Activated CD8-positive, alpha-beta memory T cell treated with anti-CD3 and anti-CD28 coated beads, Interleukin-2, amount 10 ng/mL, durations not matched to agents 7 days and 5 days (primary cell): ENCODE measurements around the gene CLK4. TPM values are rescaled to one million over a fixed set of nuclear protein-coding genes. Genes with fewer than 3 reads are reported as not detected.

Experiments used
- total RNA-seq, 2 experiments: library from RNA; stranded (reverse); gene quantifications; one replicate each; pipeline ENCODE4 v1.2.3, GENCODE V29; 2021

The CLK4 gene
- total RNA-seq, 2 experiments from 2014 or later, result 25.2 to 29.4 TPM

Other genes with a start within 250 kb of the CLK4 start
- gene COL23A1, start 36.7 kb downstream of the CLK4 start, total RNA-seq, result under 1 TPM; 0.18 to 0.19 TPM
- gene ZNF354A, start 103.6 kb upstream of the CLK4 start, total RNA-seq, result 1 to 10 TPM; 6.0 to 7.0 TPM
- gene ZNF354B, start 232.9 kb upstream of the CLK4 start, total RNA-seq, result 10 to 100 TPM in 1 of 2 experiments, 1 to 10 TPM in 1; 9.2 to 15.2 TPM